DND-41 (cell line): ENCODE data around the gene NOPCHAP1.

Experiments
- CTCF ChIP-seq: IDR thresholded peaks from 2 replicates; pipeline ENCODE4 v1.5.1; 2012; ENCODE audit warnings: borderline replicate concordance, low read length, moderate library complexity, mild to moderate bottlenecking; ENCODE audit not compliant: poor library complexity, severe bottlenecking; ENCODE audit errors: extremely low read depth
- EZH2 ChIP-seq: IDR thresholded peaks from 3 replicates; pipeline ENCODE4 v1.6.1; 2012; ENCODE audit warnings: borderline replicate concordance, low read depth, mild to moderate bottlenecking, moderate library complexity, low read length, inconsistent platforms; ENCODE audit not compliant: severe bottlenecking

GRCh38 chr12:104998423-104999346, 12.6 kb downstream of the NOPCHAP1 start:
- TF ChIP-seq EZH2 (no peak), CTCF (no peak)
